ENCODE results near the gene EXOC3L4. TPM values are rescaled to one million over a fixed set of nuclear protein-coding genes. Genes with fewer than 3 reads are reported as not detected.
A peak's percentile ranks its signal among the peaks of the same experiment; 100 is the strongest.

Gene EXOC3L4
- polyA plus RNA-seq, 1 donor from 2014 or later, result not detected

DNA sequence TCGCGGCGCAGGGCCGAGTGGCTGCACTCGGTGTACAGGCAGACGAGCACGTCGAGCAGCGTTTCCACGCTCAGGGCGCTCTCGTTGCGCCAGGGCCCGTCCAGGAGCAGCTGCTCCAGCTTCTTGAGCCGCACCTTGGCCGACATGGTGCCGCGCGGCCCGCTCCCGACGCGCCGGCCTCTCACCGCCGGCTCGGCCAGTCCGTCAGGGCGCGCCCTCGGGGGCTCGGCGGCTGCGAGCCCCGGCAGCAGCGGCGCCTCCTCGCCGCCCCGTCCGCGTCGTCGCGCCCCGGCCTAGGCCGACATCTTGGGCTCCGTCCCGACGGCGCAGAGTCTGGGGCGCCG lies 37.5 kb upstream of the EXOC3L4 start:
- Histone ChIP-seq H3F3A (ENCODE audit: insufficient read depth, low read length, poor library complexity, severe bottlenecking) (peaks cover 3% of the 10 kb centered on the region), H3K27ac (ENCODE audit: low read length) (peak overlapping the region; percentile 42), H3K9me2 (ENCODE audit: insufficient read depth, low read length) (no peaks in the 10 kb centered on the region), H3K36me3 (ENCODE audit: insufficient read depth, low read length) (no peaks in the 10 kb centered on the region), H3K9me3 (ENCODE audit: low read length) (no peaks in the 10 kb centered on the region), H2AFZ (ENCODE audit: low read depth, low read length) (no peak overlapping the region), H3K27me3 (ENCODE audit: insufficient read depth, low read depth, low read length) (no peaks in the 10 kb centered on the region), H3K4me2 (ENCODE audit: low read length) (no peak overlapping the region), H4K20me1 (ENCODE audit: insufficient read depth) (no peaks in the 10 kb centered on the region), H3K9ac (ENCODE audit: low read length) (peak overlapping the region; percentile 76), H3K4me3 (ENCODE audit: low read length) (peak overlapping the region; percentile 96), H3K79me2 (replicated peaks; ENCODE audit: insufficient read depth, low read length) (peaks cover 38% of the 10 kb centered on the region)
- no peak for TF ChIP-seq POLR2AphosphoS5 (IDR thresholded peaks at IDR 0.05)
- no peak for TF ChIP-seq CTCF (IDR thresholded peaks at IDR 0.05; ENCODE audit: poor library complexity, severe bottlenecking)
- no peak for TF ChIP-seq MXI1 (conservative IDR thresholded peaks at IDR 0.05; ENCODE audit: poor library complexity, severe bottlenecking)
- no peak for TF ChIP-seq EZH2 (IDR thresholded peaks at IDR 0.05; ENCODE audit: borderline replicate concordance, insufficient read depth, low read length, poor library complexity, severe bottlenecking)
- TF ChIP-seq TAF1 (IDR thresholded peaks at IDR 0.05; ENCODE audit: low read depth), result no peak
- no peak for TF ChIP-seq RAD21 (conservative IDR thresholded peaks at IDR 0.05)
- TF ChIP-seq, protein P1, sequence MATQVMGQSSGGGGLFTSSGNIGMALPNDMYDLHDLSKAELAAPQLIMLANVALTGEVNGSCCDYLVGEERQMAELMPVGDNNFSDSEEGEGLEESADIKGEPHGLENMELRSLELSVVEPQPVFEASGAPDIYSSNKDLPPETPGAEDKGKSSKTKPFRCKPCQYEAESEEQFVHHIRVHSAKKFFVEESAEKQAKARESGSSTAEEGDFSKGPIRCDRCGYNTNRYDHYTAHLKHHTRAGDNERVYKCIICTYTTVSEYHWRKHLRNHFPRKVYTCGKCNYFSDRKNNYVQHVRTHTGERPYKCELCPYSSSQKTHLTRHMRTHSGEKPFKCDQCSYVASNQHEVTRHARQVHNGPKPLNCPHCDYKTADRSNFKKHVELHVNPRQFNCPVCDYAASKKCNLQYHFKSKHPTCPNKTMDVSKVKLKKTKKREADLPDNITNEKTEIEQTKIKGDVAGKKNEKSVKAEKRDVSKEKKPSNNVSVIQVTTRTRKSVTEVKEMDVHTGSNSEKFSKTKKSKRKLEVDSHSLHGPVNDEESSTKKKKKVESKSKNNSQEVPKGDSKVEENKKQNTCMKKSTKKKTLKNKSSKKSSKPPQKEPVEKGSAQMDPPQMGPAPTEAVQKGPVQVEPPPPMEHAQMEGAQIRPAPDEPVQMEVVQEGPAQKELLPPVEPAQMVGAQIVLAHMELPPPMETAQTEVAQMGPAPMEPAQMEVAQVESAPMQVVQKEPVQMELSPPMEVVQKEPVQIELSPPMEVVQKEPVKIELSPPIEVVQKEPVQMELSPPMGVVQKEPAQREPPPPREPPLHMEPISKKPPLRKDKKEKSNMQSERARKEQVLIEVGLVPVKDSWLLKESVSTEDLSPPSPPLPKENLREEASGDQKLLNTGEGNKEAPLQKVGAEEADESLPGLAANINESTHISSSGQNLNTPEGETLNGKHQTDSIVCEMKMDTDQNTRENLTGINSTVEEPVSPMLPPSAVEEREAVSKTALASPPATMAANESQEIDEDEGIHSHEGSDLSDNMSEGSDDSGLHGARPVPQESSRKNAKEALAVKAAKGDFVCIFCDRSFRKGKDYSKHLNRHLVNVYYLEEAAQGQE (IDR thresholded peaks at IDR 0.05; ENCODE audit: borderline replicate concordance), result no peak
- TF ChIP-seq SMC3 (conservative IDR thresholded peaks at IDR 0.05; ENCODE audit: poor library complexity), result no peak
- TF ChIP-seq EP300 (conservative IDR thresholded peaks at IDR 0.05; ENCODE audit: poor library complexity, severe bottlenecking), result no peak

- peaks cover 33% of the 10 kb centered on the region for H3K79me2 ChIP-seq (replicated peaks; ENCODE audit: insufficient read depth, low read length)
- TF ChIP-seq CTCF (IDR thresholded peaks at IDR 0.05; ENCODE audit: poor library complexity, severe bottlenecking), result no peak
- TF ChIP-seq RAD21 (conservative IDR thresholded peaks at IDR 0.05), result no peak
- TF ChIP-seq TAF1 (IDR thresholded peaks at IDR 0.05; ENCODE audit: low read depth), result no peak
- no peak for TF ChIP-seq SMC3 (conservative IDR thresholded peaks at IDR 0.05; ENCODE audit: poor library complexity)
- TF ChIP-seq, protein P1 (IDR thresholded peaks at IDR 0.05; ENCODE audit: borderline replicate concordance), result no peak
- TF ChIP-seq EZH2 (IDR thresholded peaks at IDR 0.05; ENCODE audit: borderline replicate concordance, insufficient read depth, low read length, poor library complexity, severe bottlenecking), result no peak
- peak; percentile 82 for TF ChIP-seq POLR2AphosphoS5 (IDR thresholded peaks at IDR 0.05)
- TF ChIP-seq MXI1 (conservative IDR thresholded peaks at IDR 0.05; ENCODE audit: poor library complexity, severe bottlenecking), result peak; percentile 80
- TF ChIP-seq EP300 (conservative IDR thresholded peaks at IDR 0.05; ENCODE audit: poor library complexity, severe bottlenecking), result no peak
- no peaks in the 10 kb centered on the region for H4K20me1 ChIP-seq (ENCODE audit: insufficient read depth)
Measured at GRCh38 chr14:103057372-103058163, 37.0 kb upstream of the EXOC3L4 start, which contains the start of gene CDC42BPB. TSS of gene CDC42BPB (minus strand) at chr14:103057549. CDS start at chr14:103057173, 376 bp downstream.

More at GRCh38 chr14:103057372-103058163, 37.0 kb upstream of the EXOC3L4 start, which contains the start of gene CDC42BPB:
- Histone ChIP-seq H3K9me2 (ENCODE audit: insufficient read depth, low read length) (no peaks in the 10 kb centered on the region), H3K9me3 (ENCODE audit: low read length) (no peaks in the 10 kb centered on the region), H3F3A (ENCODE audit: insufficient read depth, low read length, poor library complexity, severe bottlenecking) (peaks cover 3% of the 10 kb centered on the region), H3K4me3 (ENCODE audit: low read length) (peak within 1 kb of the TSS; percentile 98), H3K4me2 (ENCODE audit: low read length) (peak within 1 kb of the TSS; percentile 92), H3K36me3 (ENCODE audit: insufficient read depth, low read length) (no peaks in the 10 kb centered on the region), H3K9ac (ENCODE audit: low read length) (peak within 1 kb of the TSS; percentile 83), H3K27me3 (ENCODE audit: insufficient read depth, low read depth, low read length) (no peaks in the 10 kb centered on the region), H3K27ac (ENCODE audit: low read length) (peak within 1 kb of the TSS; percentile 66), H2AFZ (ENCODE audit: low read depth, low read length) (peak within 1 kb of the TSS; percentile 73)

Data from neural cell (in vitro differentiated cells).